ENCODE measurements around the gene ADGRG1. TPM values are rescaled to one million over a fixed set of nuclear protein-coding genes. Genes with fewer than 3 reads are reported as not detected.
A peak's percentile ranks its signal among the peaks of the same experiment; 100 is the strongest.

Gene ADGRG1
- total RNA-seq, 1 donor from 2014 or later: 13.9 TPM

DNA sequence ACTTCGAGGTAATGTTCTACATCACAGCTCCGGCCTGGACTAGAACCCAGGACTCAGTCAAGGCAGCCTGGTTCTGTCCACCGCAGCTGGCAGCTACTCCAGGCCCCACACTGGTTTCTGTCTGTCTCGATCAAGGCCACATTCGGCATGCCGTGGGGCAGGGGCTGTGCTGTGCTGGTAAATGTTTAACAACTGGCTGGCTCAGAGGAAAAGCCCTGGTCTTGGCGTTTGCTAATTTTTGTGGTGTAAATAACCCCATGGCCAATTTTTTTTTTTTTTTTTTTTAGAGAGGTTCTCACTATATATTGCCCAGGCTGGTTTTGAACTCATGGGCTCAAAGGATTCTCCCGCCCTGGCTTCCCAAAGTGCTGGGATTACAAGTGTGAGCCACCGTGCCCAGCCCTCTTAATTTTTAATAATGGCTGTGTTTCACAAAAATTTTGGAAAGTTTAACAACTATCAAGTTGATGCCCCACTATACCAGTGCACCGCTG, 65.8 kb downstream of the ADGRG1 start:
- Histone ChIP-seq H3K27ac (ENCODE audit: low read depth, low read length) (no peak overlapping the region), H2AFZ (ENCODE audit: low read depth, low read length) (peak overlapping the region; percentile 59), H4K20me1 (ENCODE audit: insufficient read depth, low read length) (no peaks in the 10 kb centered on the region), H3K4me3 (ENCODE audit: insufficient read depth, low read depth, low read length) (no peak overlapping the region), H3K4me2 (ENCODE audit: low read length) (peak overlapping the region; percentile 82), H3K9ac (ENCODE audit: low read length) (no peak overlapping the region), H3K79me2 (ENCODE audit: insufficient read depth, low read length) (no peaks in the 10 kb centered on the region), H3K9me3 (ENCODE audit: insufficient read depth, low read depth, low read length) (no peaks in the 10 kb centered on the region), H3K27me3 (ENCODE audit: insufficient read depth, low read length) (peaks cover 4% of the 10 kb centered on the region), H3K4me1 (ENCODE audit: insufficient read depth, low read length) (no peaks in the 10 kb centered on the region), H3K36me3 (ENCODE audit: insufficient read depth, low read length) (no peaks in the 10 kb centered on the region)
- Mint-ChIP-seq H3K4me1 (ENCODE audit: low read depth, unreplicated experiment) (no peaks in the 10 kb centered on the region), H3K27ac (ENCODE audit: unreplicated experiment) (peak overlapping the region; percentile 66), H3K36me3 (ENCODE audit: low read depth, unreplicated experiment) (no peaks in the 10 kb centered on the region), H3K9me3 (ENCODE audit: unreplicated experiment) (no peaks in the 10 kb centered on the region), H3K4me3 (ENCODE audit: unreplicated experiment) (no peak overlapping the region), H3K27me3 (ENCODE audit: low read depth, unreplicated experiment) (peaks cover 25% of the 10 kb centered on the region)
- DNase-seq (ENCODE audit: low read depth) (no peak), FAIRE-seq (no peak)
- no peak for TF ChIP-seq EZH2 (IDR thresholded peaks at IDR 0.05; ENCODE audit: insufficient read depth, low read length)
- TF ChIP-seq, protein P1, sequence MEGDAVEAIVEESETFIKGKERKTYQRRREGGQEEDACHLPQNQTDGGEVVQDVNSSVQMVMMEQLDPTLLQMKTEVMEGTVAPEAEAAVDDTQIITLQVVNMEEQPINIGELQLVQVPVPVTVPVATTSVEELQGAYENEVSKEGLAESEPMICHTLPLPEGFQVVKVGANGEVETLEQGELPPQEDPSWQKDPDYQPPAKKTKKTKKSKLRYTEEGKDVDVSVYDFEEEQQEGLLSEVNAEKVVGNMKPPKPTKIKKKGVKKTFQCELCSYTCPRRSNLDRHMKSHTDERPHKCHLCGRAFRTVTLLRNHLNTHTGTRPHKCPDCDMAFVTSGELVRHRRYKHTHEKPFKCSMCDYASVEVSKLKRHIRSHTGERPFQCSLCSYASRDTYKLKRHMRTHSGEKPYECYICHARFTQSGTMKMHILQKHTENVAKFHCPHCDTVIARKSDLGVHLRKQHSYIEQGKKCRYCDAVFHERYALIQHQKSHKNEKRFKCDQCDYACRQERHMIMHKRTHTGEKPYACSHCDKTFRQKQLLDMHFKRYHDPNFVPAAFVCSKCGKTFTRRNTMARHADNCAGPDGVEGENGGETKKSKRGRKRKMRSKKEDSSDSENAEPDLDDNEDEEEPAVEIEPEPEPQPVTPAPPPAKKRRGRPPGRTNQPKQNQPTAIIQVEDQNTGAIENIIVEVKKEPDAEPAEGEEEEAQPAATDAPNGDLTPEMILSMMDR (IDR thresholded peaks at IDR 0.05; ENCODE audit: insufficient read depth, low read depth, low read length): no peak

DNA sequence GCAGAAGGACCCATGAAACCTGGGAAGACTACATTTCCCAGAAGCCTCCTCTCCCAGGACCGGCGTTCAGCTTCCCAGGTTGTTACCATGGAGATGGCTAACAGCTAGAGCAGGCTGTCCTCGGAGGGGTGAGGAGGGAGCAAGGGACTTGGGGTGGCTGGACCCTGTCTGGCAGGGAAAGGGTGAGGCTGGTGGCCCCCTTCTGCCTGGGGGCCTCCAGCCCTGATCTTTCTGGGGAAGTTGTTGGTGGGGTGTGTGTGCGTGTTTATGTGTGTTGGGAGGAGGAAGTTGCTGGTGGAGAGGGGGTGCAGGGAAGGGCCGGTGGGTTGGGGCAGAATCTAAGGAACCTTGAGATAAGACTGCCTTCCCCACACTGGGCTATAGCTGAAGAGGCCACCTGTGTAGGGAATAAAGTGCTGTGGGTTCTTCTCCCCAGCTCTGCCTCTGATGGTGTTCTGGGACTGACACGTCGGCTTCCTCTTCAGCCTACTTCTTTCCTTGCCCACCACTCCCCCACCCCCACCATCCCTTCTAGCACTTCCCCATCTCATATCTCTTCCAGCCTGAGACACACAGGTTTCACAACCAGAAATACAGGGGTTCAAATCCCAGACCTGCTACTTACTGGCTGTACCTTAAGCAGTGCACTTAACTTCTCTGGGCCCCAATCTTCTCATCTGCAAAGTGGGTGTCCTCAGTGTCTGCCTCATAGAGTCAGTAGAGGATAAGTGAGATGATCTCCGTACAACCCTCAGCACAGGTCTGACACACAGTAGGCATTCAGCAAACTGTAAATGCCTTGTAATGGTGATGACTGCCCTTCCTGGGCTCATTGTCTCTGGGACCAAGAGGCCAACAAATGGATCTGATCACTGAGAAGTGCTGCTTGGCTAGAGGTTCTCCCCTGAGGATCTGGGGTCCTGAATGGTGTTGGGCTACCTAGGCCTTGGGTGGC, 66.6 kb downstream of the ADGRG1 start, which contains the start of gene DRC7:
Gene DRC7, plus strand, starts transcription at position 82 of the 955 bp plus-strand sequence. CDS start 3,144 bp downstream, outside the sequence.
- Histone ChIP-seq H3K4me3 (ENCODE audit: insufficient read depth, low read depth, low read length) (peak within 1 kb of the TSS; percentile 21), H3K4me2 (ENCODE audit: low read length) (peak within 1 kb of the TSS; percentile 82), H3K27me3 (ENCODE audit: insufficient read depth, low read length) (peaks cover 1% of the 10 kb centered on the region), H3K27ac (ENCODE audit: low read depth, low read length) (no peak within 1 kb of the TSS), H3K9ac (ENCODE audit: low read length) (no peak within 1 kb of the TSS), H3K36me3 (ENCODE audit: insufficient read depth, low read length) (no peaks in the 10 kb centered on the region), H3K9me3 (ENCODE audit: insufficient read depth, low read depth, low read length) (no peaks in the 10 kb centered on the region), H3K79me2 (ENCODE audit: insufficient read depth, low read length) (no peaks in the 10 kb centered on the region), H4K20me1 (ENCODE audit: insufficient read depth, low read length) (no peaks in the 10 kb centered on the region), H3K4me1 (ENCODE audit: insufficient read depth, low read length) (no peaks in the 10 kb centered on the region), H2AFZ (ENCODE audit: low read depth, low read length) (peak within 1 kb of the TSS; percentile 59)
- DNase-seq (ENCODE audit: low read depth): peak; percentile 31
- no peak for TF ChIP-seq EZH2 (IDR thresholded peaks at IDR 0.05; ENCODE audit: insufficient read depth, low read length)
- TF ChIP-seq, protein P1 (IDR thresholded peaks at IDR 0.05; ENCODE audit: insufficient read depth, low read depth, low read length): no peak
- FAIRE-seq: no peak
- peak within 1 kb of the TSS; percentile 75 for H3K4me3 Mint-ChIP-seq (ENCODE audit: unreplicated experiment)
- H3K9me3 Mint-ChIP-seq (ENCODE audit: unreplicated experiment): no peaks in the 10 kb centered on the region
- H3K27ac Mint-ChIP-seq (ENCODE audit: unreplicated experiment): peak within 1 kb of the TSS; percentile 66
- no peaks in the 10 kb centered on the region for H3K4me1 Mint-ChIP-seq (ENCODE audit: low read depth, unreplicated experiment)
- no peaks in the 10 kb centered on the region for H3K36me3 Mint-ChIP-seq (ENCODE audit: low read depth, unreplicated experiment)
- H3K27me3 Mint-ChIP-seq (ENCODE audit: low read depth, unreplicated experiment): peaks cover 24% of the 10 kb centered on the region
